HepG2 (cell line): Measurements from ENCODE around the gene RBL1. TPM values are rescaled to one million over a fixed set of nuclear protein-coding genes. Genes with fewer than 3 reads are reported as not detected.

Experiments
- ATAD3A ChIP-seq: sonication (generic); formaldehyde crosslinking; IDR thresholded peaks from 2 replicates; pipeline ENCODE4 v1.4.0; 2020; ENCODE audit warnings: missing genetic modification reagents
- ATF2 ChIP-seq: sonication (generic); formaldehyde crosslinking; IDR thresholded peaks from 2 replicates; pipeline ENCODE4 v1.4.0; 2020; ENCODE audit warnings: missing genetic modification reagents
- HHEX ChIP-seq: IDR thresholded peaks from 2 replicates; pipeline ENCODE4 v1.6.1; 2016; ENCODE audit warnings: control low read depth
- HNF4G ChIP-seq, 2 experiments: sonication (generic) in 1 of 2; formaldehyde crosslinking in 1 of 2; IDR thresholded peaks; 2 replicates each; pipeline versions ENCODE4 v1.4.0 to v1.6.1; 2011 to 2020; ENCODE audit warnings: borderline replicate concordance in 2 of 2, low read depth in 2 of 2, mild to moderate bottlenecking in 2 of 2, low read length in 1 of 2, missing genetic modification reagents in 1 of 2, moderate library complexity in 1 of 2
- IRX3 ChIP-seq: sonication (generic); formaldehyde crosslinking; IDR thresholded peaks from 2 replicates; pipeline ENCODE4 v1.8.1; 2023; ENCODE audit warnings: mild to moderate bottlenecking, low read depth, missing genetic modification reagents, borderline replicate concordance
- KDM2A ChIP-seq: sonication (generic); formaldehyde crosslinking; IDR thresholded peaks from 2 replicates; pipeline ENCODE4 v1.4.0; 2020; ENCODE audit warnings: low read depth, missing genetic modification reagents, borderline replicate concordance
- KDM4B ChIP-seq: sonication (generic); formaldehyde crosslinking; IDR thresholded peaks from 2 replicates; pipeline ENCODE4 v1.4.0; 2020; ENCODE audit warnings: missing genetic modification reagents
- MED8 ChIP-seq: sonication (generic); formaldehyde crosslinking; IDR thresholded peaks from 2 replicates; pipeline ENCODE4 v1.8.1; 2023; ENCODE audit warnings: mild to moderate bottlenecking, missing genetic modification reagents; ENCODE audit not compliant: insufficient replicate concordance
- MTF1 ChIP-seq: sonication (generic); formaldehyde crosslinking; IDR thresholded peaks from 2 replicates; pipeline ENCODE4 v1.5.0; 2020; ENCODE audit warnings: missing genetic modification reagents
- NFKBIZ ChIP-seq: IDR thresholded peaks from 2 replicates; pipeline ENCODE4 v1.6.1; 2018; ENCODE audit warnings: missing genetic modification reagents, missing compliant biosample characterization
- RBM22 ChIP-seq: fragments of 200-400 bp; formaldehyde crosslinking; optimal IDR thresholded peaks from 2 replicates; pipeline ENCODE3; 2017; ENCODE audit warnings: mild to moderate bottlenecking, low read length, moderate library complexity
- USF2 ChIP-seq, 2 experiments: sonication (generic) in 1 of 2; formaldehyde crosslinking in 1 of 2; IDR thresholded peaks; 2 replicates each; pipeline versions ENCODE4 v1.5.1 to v1.6.1; 2011 to 2020; ENCODE audit warnings: borderline replicate concordance in 1 of 2, low read depth in 1 of 2, low read length in 1 of 2, mild to moderate bottlenecking in 1 of 2, missing genetic modification reagents in 1 of 2, moderate library complexity in 1 of 2
- ZBTB26 ChIP-seq: IDR thresholded peaks from 2 replicates; pipeline ENCODE4 v1.6.1; 2016; ENCODE audit warnings: missing compliant biosample characterization, missing genetic modification reagents, borderline replicate concordance
- ZBTB42 ChIP-seq: sonication (generic); formaldehyde crosslinking; IDR thresholded peaks from 2 replicates; pipeline ENCODE4 v1.5.0; 2020; ENCODE audit warnings: mild to moderate bottlenecking, missing genetic modification reagents
- ZNF589 ChIP-seq: sonication (generic); formaldehyde crosslinking; conservative IDR thresholded peaks from 2 replicates; pipeline ENCODE4 v1.8.0; 2022; ENCODE audit warnings: mild to moderate bottlenecking, moderate library complexity, missing genetic modification reagents
- ZUFSP ChIP-seq: sonication (generic); formaldehyde crosslinking; IDR thresholded peaks from 2 replicates; pipeline ENCODE4 v1.9.0; 2021; ENCODE audit warnings: missing genetic modification reagents, mild to moderate bottlenecking, borderline replicate concordance
- polyA plus RNA-seq, 8 experiments: library from polyadenylated mRNA; depleted of rRNA in 3 of 8; stranded (reverse) in 7 of 8; unstranded in 1 of 8; fragments of >200 nt; fragmentation: Illumina TruSeq in 4 of 8; extraction: Trizol in 4 of 8; gene quantifications; 2 replicates each; pipeline versions ENCODE4 v1.2.1 to v1.2.3, GENCODE V29; 2011 to 2016; ENCODE audit warnings: low read depth in 4 of 8, missing spikeins in 1 of 8, mixed read lengths in 1 of 8; ENCODE audit not compliant: insufficient read depth in 1 of 8
- total RNA-seq, 5 experiments: library from RNA; depleted of rRNA; stranded (reverse); fragments of >200 nt; fragmentation: Illumina TruSeq; extraction: Trizol; gene quantifications; 2 replicates each; pipeline ENCODE4 v1.2.3, GENCODE V29; 2016; ENCODE audit warnings: low read depth in 1 of 5
- TF ChIP-seq, protein P1 (sequence below): sonication (generic); formaldehyde crosslinking; IDR thresholded peaks from 2 replicates; pipeline ENCODE4 v1.4.0; 2020; ENCODE audit warnings: mild to moderate bottlenecking, low read depth, missing genetic modification reagents

RBL1 gene
- total and polyA plus RNA-seq, 2 of the 13 experiments (the other 11 are each of a cell fraction or from before 2014, with no cell fraction given) = 6.0 to 27.5 TPM

GRCh38 chr20:37095599-37096414 is at the start of gene RBL1 (continued):
- TF ChIP-seq ZUFSP (CRISPR knock-in tag) (no peak), ZBTB26 (CRISPR knock-in tag) (peak; percentile 20; the same call in 1 of the 2 replicates), ZBTB42 (CRISPR knock-in tag) (peak; percentile 96), ZNF589 (CRISPR knock-in tag) (peak; percentile 97), ATAD3A (CRISPR knock-in tag) (no peak), KDM4B (CRISPR knock-in tag) (peak; percentile 53; the same call in 1 of the 2 replicates), MTF1 (CRISPR knock-in tag) (peak; percentile 85), MED8 (CRISPR knock-in tag) (peak; percentile 96), ATF2 (CRISPR knock-in tag) (peak; percentile 93), RBM22 (no peak), USF2 (IDR thresholded peaks at IDR 0.05; ENCODE audit: low read depth, low read length) (0 out of 2 replicates have a peak, but pooled peaks have one; percentile 10), USF2 (CRISPR knock-in tag; IDR thresholded peaks at IDR 0.05; ENCODE audit: borderline replicate concordance) (peak; percentile 71; the same call in 1 of the 2 replicates), HNF4G (IDR thresholded peaks at IDR 0.05; ENCODE audit: borderline replicate concordance, low read depth, low read length) (no peak), HNF4G (CRISPR knock-in tag; IDR thresholded peaks at IDR 0.05; ENCODE audit: borderline replicate concordance, low read depth) (no peak; the same call in 1 of the 2 replicates), KDM2A (CRISPR knock-in tag) (peak; percentile 98), NFKBIZ (peak; percentile 77; the same call in 1 of the 2 replicates), HHEX (CRISPR knock-in tag) (no peak; the same call in 1 of the 2 replicates), IRX3 (0 out of 2 replicates have a peak, but pooled peaks have one; percentile 20)
- TF ChIP-seq, protein P1, sequence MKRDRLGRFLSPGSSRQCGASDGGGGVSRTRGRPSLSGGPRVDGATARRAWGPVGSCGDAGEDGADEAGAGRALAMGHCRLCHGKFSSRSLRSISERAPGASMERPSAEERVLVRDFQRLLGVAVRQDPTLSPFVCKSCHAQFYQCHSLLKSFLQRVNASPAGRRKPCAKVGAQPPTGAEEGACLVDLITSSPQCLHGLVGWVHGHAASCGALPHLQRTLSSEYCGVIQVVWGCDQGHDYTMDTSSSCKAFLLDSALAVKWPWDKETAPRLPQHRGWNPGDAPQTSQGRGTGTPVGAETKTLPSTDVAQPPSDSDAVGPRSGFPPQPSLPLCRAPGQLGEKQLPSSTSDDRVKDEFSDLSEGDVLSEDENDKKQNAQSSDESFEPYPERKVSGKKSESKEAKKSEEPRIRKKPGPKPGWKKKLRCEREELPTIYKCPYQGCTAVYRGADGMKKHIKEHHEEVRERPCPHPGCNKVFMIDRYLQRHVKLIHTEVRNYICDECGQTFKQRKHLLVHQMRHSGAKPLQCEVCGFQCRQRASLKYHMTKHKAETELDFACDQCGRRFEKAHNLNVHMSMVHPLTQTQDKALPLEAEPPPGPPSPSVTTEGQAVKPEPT (CRISPR knock-in tag) = peak; percentile 98
